Hepatocyte (in vitro differentiated cells): ENCODE results near the gene SAA1. TPM values are rescaled to one million over a fixed set of nuclear protein-coding genes. Genes with fewer than 3 reads are reported as not detected.
"Not testable (repeated sequence)": the region's sequence is repeated elsewhere in the genome, so short reads cannot be mapped to it uniquely, and the experiment has no call there.

ENCODE experiments used
- DNase-seq: peaks from one replicate; pipeline ENCODE4 v3.0.0-alpha.2; 2016; ENCODE audit warnings: low spot score
- H2AFZ ChIP-seq: fragments of 200-600 bp; sonication (generic); 2 replicates; pipeline ENCODE4 v1.6.0; 2016; ENCODE audit warnings: antibody characterized with exemption, mild to moderate bottlenecking
- H3K27ac ChIP-seq: fragments of 200-600 bp; sonication (generic); 2 replicates; pipeline ENCODE4 v1.5.1; 2016; ENCODE audit warnings: mild to moderate bottlenecking
- H3K27me3 ChIP-seq: fragments of 200-600 bp; sonication (generic); 2 replicates; pipeline ENCODE4 v1.6.1; 2016
- H3K36me3 ChIP-seq: fragments of 200-600 bp; sonication (generic); replicated peaks from 2 replicates; pipeline ENCODE4 v1.5.1; 2016; ENCODE audit warnings: low read depth; ENCODE audit not compliant: insufficient read depth
- H3K4me1 ChIP-seq: fragments of 200-600 bp; sonication (generic); 2 replicates; pipeline ENCODE4 v1.5.1; 2016; ENCODE audit warnings: mild to moderate bottlenecking, moderate library complexity; ENCODE audit not compliant: insufficient read depth
- H3K4me2 ChIP-seq: fragments of 200-600 bp; sonication (generic); 2 replicates; pipeline ENCODE4 v1.6.0; 2016
- H3K4me3 ChIP-seq: fragments of 200-600 bp; sonication (generic); 2 replicates; pipeline ENCODE4 v1.5.1; 2016; ENCODE audit warnings: mild to moderate bottlenecking
- H3K79me2 ChIP-seq: fragments of 200-600 bp; sonication (generic); 2 replicates; pipeline ENCODE4 v1.6.0; 2017; ENCODE audit warnings: mild to moderate bottlenecking
- H3K9me2 ChIP-seq: fragments of 200-600 bp; sonication (generic); replicated peaks from 2 replicates; pipeline ENCODE4 v1.6.0; 2017; ENCODE audit warnings: mild to moderate bottlenecking; ENCODE audit not compliant: insufficient read depth
- H3K9me3 ChIP-seq: fragments of 200-600 bp; sonication (generic); 2 replicates; pipeline ENCODE4 v1.5.1; 2016; ENCODE audit warnings: low read depth, mild to moderate bottlenecking
- H4K20me1 ChIP-seq: fragments of 200-600 bp; sonication (generic); 2 replicates; pipeline ENCODE4 v1.6.0; 2016; ENCODE audit warnings: mild to moderate bottlenecking; ENCODE audit not compliant: insufficient read depth, poor library complexity, severe bottlenecking
- CTCF ChIP-seq: fragments of 200-600 bp; sonication (generic); IDR thresholded peaks from 2 replicates; pipeline ENCODE4 v1.5.1; 2016; ENCODE audit warnings: antibody characterized with exemption, mild to moderate bottlenecking; ENCODE audit not compliant: poor library complexity
- EZH2 ChIP-seq: fragments of 200-600 bp; sonication (generic); IDR thresholded peaks from 2 replicates; pipeline ENCODE4 v1.6.1; 2016; ENCODE audit warnings: antibody characterized with exemption, mild to moderate bottlenecking, borderline replicate concordance
- EZH2phosphoT487 ChIP-seq: fragments of 200-600 bp; sonication (generic); IDR thresholded peaks from one replicate; pipeline ENCODE4 v1.6.1; 2018; ENCODE audit warnings: antibody characterized with exemption, mild to moderate bottlenecking, low read depth, moderate library complexity; ENCODE audit not compliant: unreplicated experiment, severe bottlenecking
- WGBS: methylation state at CpG from one replicate; pipeline ENCODE4 v1.1.6; 2016; ENCODE audit warnings: low lambda C conversion rate; ENCODE audit errors: missing lambda C conversion rate; 5-methylcytosine and 5-hydroxymethylcytosine counted together
- polyA plus RNA-seq: library from polyadenylated mRNA; unstranded; fragments of >200 nt; fragmentation: Nextera tagmentation; extraction: Ambion mirVana; gene quantifications from 2 replicates; pipeline ENCODE4 v1.2.1, GENCODE V29; 2016
- total RNA-seq: library from RNA; depleted of rRNA; stranded (reverse); fragments of >200 nt; gene quantifications from 2 replicates; pipeline ENCODE4 v1.2.3, GENCODE V29; 2014

Gene SAA1
- total and polyA plus RNA-seq, 2 experiments from 2014 or later: 153 to 2,093 TPM

GRCh38 chr11:18264035-18264434 lies 2.0 kb upstream of the SAA1 start:
- Histone ChIP-seq H3K4me1 (no peaks in the 10 kb centered on the region), H3K9me3 (no peaks in the 10 kb centered on the region), H3K27me3 (no peaks in the 10 kb centered on the region), H3K9me2 (no peaks in the 10 kb centered on the region), H4K20me1 (no peaks in the 10 kb centered on the region), H3K4me2 (no peak overlapping the region), H3K27ac (no peak overlapping the region), H3K36me3 (no peaks in the 10 kb centered on the region), H3K79me2 (no peaks in the 10 kb centered on the region), H2AFZ (no peak overlapping the region), H3K4me3 (no peak overlapping the region)
- TF ChIP-seq EZH2phosphoT487 (no peak), EZH2 (no peak), CTCF (no peak)
- 86% methylated on average over 4 of the region's 4 CpGs for WGBS
- no peak for DNase-seq

- no peaks in the 10 kb centered on the region for H3K9me2 ChIP-seq
- H2AFZ ChIP-seq: no peak overlapping the region
- TF ChIP-seq EZH2: no peak
- no peak for TF ChIP-seq CTCF
- TF ChIP-seq EZH2phosphoT487: no peak
- H3K27ac ChIP-seq: peak overlapping the region; percentile 6
- no peak overlapping the region for H3K4me3 ChIP-seq
- H4K20me1 ChIP-seq: no peaks in the 10 kb centered on the region
- no peaks in the 10 kb centered on the region for H3K27me3 ChIP-seq
- WGBS: 90% methylated on average over 1 of the region's 1 CpG
- no peaks in the 10 kb centered on the region for H3K36me3 ChIP-seq
- H3K79me2 ChIP-seq: no peaks in the 10 kb centered on the region
- no peak for DNase-seq
- H3K4me2 ChIP-seq: no peak overlapping the region
- H3K4me1 ChIP-seq: no peaks in the 10 kb centered on the region
- no peaks in the 10 kb centered on the region for H3K9me3 ChIP-seq
Observed at GRCh38 chr11:18264677-18265555, 1.1 kb upstream of the SAA1 start.

- not testable (repeated sequence) for H3K4me3 ChIP-seq, DNase-seq, H3K9me2 ChIP-seq, H3K4me2 ChIP-seq, H3K27ac ChIP-seq, H3K9me3 ChIP-seq, H3K4me1 ChIP-seq, H3K27me3 ChIP-seq, H2AFZ ChIP-seq, H4K20me1 ChIP-seq, H3K36me3 ChIP-seq, H3K79me2 ChIP-seq
- WGBS: 78% methylated on average over 8 of the region's 10 CpGs
Observed at GRCh38 chr11:18267335-18268133, 1.5 kb downstream of the SAA1 start.

GRCh38 chr11:18269252-18269651 lies 3.2 kb downstream of the SAA1 start:
- WGBS: 100% methylated on average over 1 of the region's 5 CpGs
- not testable (repeated sequence) for H3K4me2 ChIP-seq, H3K4me1 ChIP-seq, H4K20me1 ChIP-seq, H3K27ac ChIP-seq, H3K9me2 ChIP-seq, H3K36me3 ChIP-seq, H3K27me3 ChIP-seq, DNase-seq, H3K4me3 ChIP-seq, H3K79me2 ChIP-seq, H3K9me3 ChIP-seq, H2AFZ ChIP-seq
